SK-N-SH (cell line): ENCODE results near the gene NOX3. TPM values are rescaled to one million over a fixed set of nuclear protein-coding genes. Genes with fewer than 3 reads are reported as not detected.

Experiments used
- CTCF ChIA-PET: fragments of 300-600, 350-600 bp; formaldehyde crosslinking; extraction: SDS; loops from one replicate; lab custom pipeline; 2021; lab: Yijun Ruan, JAX
- POLR2A ChIA-PET: fragments of 350-600 bp; sonication (Branson Sonifier 250); formaldehyde crosslinking; extraction: SDS; loops from one replicate; lab custom pipeline; 2020; ENCODE audit warnings: antibody characterized with exemption, inconsistent platforms; lab: Yijun Ruan, JAX
- DNase-seq: peaks from one replicate; pipeline ENCODE4 v3.0.0; 2012
- H2AFZ ChIP-seq: fragments of 200-600 bp; sonication (generic); 2 replicates; pipeline ENCODE4 v1.8.1; 2016; ENCODE audit warnings: antibody characterized with exemption, mild to moderate bottlenecking, low read depth
- H3F3A ChIP-seq: fragments of 200-600 bp; sonication (generic); replicated peaks from 2 replicates; pipeline ENCODE3; 2016; ENCODE audit warnings: antibody characterized with exemption, mild to moderate bottlenecking; ENCODE audit not compliant: insufficient read depth
- H3K27ac ChIP-seq, 2 experiments: fragments of 200-500 bp in 1 of 2; fragments of 200-600 bp in 1 of 2; sonication (Bioruptor generic) in 1 of 2; sonication (generic), shearing (Covaris generic) in 1 of 2; 2 replicates each; pipeline versions ENCODE4 v1.5.1 to v1.6.1; 2014 to 2016; ENCODE audit warnings: low read depth in 2 of 2, inconsistent platforms in 1 of 2, low read length in 1 of 2, mild to moderate bottlenecking in 1 of 2, mixed read lengths in 1 of 2
- H3K27me3 ChIP-seq: fragments of 200-600 bp; sonication (generic), shearing (Covaris generic); 2 replicates; pipeline ENCODE4 v1.6.1; 2016; ENCODE audit warnings: mixed run types; ENCODE audit not compliant: insufficient read depth
- H3K36me3 ChIP-seq, 2 experiments: fragments of 200-500 bp in 1 of 2; fragments of 200-600 bp in 1 of 2; sonication (Bioruptor generic) in 1 of 2; sonication (generic) in 1 of 2; replicated peaks in 1 of 2; 2 replicates each; pipeline versions ENCODE3 to v1.5.1; 2014 to 2016; ENCODE audit warnings: low read length in 1 of 2, mild to moderate bottlenecking in 1 of 2; ENCODE audit not compliant: insufficient read depth in 2 of 2, control insufficient read depth in 1 of 2
- H3K4me1 ChIP-seq, 2 experiments: fragments of 200-500 bp in 1 of 2; fragments of 200-600 bp in 1 of 2; sonication (Bioruptor generic) in 1 of 2; sonication (generic), shearing (Covaris generic) in 1 of 2; 2 replicates each; pipeline versions ENCODE4 v1.5.1 to v1.6.1; 2014 to 2016; ENCODE audit warnings: low read depth in 1 of 2, low read length in 1 of 2, mixed run types in 1 of 2; ENCODE audit not compliant: insufficient read depth in 2 of 2, control insufficient read depth in 1 of 2
- H3K4me2 ChIP-seq: fragments of 200-600 bp; sonication (generic), shearing (Covaris generic); 2 replicates; pipeline ENCODE4 v1.6.1; 2017; ENCODE audit warnings: mixed run types
- H3K4me3 ChIP-seq, 2 experiments: fragments of 200-500 bp in 1 of 2; fragments of 200-600 bp in 1 of 2; sonication (Bioruptor generic) in 1 of 2; sonication (generic), shearing (Covaris generic) in 1 of 2; 2 replicates each; pipeline versions ENCODE4 v1.5.1 to v1.8.1; 2014 to 2016; ENCODE audit warnings: low read depth in 2 of 2, inconsistent platforms in 1 of 2, low read length in 1 of 2, mild to moderate bottlenecking in 1 of 2, mixed read lengths in 1 of 2, moderate library complexity in 1 of 2
- H3K79me2 ChIP-seq: fragments of 200-600 bp; sonication (generic); 2 replicates; pipeline ENCODE4 v1.8.1; 2017; ENCODE audit warnings: mild to moderate bottlenecking; ENCODE audit not compliant: insufficient read depth
- H3K9ac ChIP-seq: fragments of 200-600 bp; sonication (generic); 2 replicates; pipeline ENCODE4 v1.6.1; 2017; ENCODE audit warnings: mixed run types
- H3K9me2 ChIP-seq: fragments of 200-600 bp; sonication (generic); 2 replicates; pipeline ENCODE4 v1.6.1; 2017; ENCODE audit warnings: mixed run types
- H3K9me3 ChIP-seq: fragments of 200-600 bp; sonication (generic); 2 replicates; pipeline ENCODE4 v1.6.1; 2017; ENCODE audit warnings: mixed run types, mild to moderate bottlenecking, moderate library complexity
- H4K20me1 ChIP-seq: fragments of 200-600 bp; sonication (generic); 2 replicates; pipeline ENCODE4 v1.6.1; 2017; ENCODE audit warnings: mild to moderate bottlenecking, mixed run types; ENCODE audit not compliant: insufficient read depth
- CHD2 ChIP-seq: fragments of 150-350 bp; IDR thresholded peaks from 2 replicates; pipeline ENCODE4 v1.6.1; 2018; ENCODE audit warnings: low read length; ENCODE audit not compliant: partially characterized antibody
- EP300 ChIP-seq, 2 experiments: IDR thresholded peaks; 2 replicates each; pipeline versions ENCODE4 v1.4.0 to v1.6.1; 2012; ENCODE audit warnings: borderline replicate concordance in 1 of 2, low read depth in 1 of 2, low read length in 1 of 2
- EZH2phosphoT487 ChIP-seq: fragments of 200-600 bp; sonication (generic); IDR thresholded peaks from 2 replicates; pipeline ENCODE4 v1.6.1; 2017; ENCODE audit warnings: low read depth, mixed run types, mild to moderate bottlenecking, antibody characterized with exemption, moderate library complexity, borderline replicate concordance
- FOXJ3 ChIP-seq: sonication (generic); formaldehyde crosslinking; IDR thresholded peaks from 2 replicates; pipeline ENCODE4 v1.5.1; 2020; ENCODE audit warnings: mild to moderate bottlenecking, missing genetic modification reagents
- FOXM1 ChIP-seq: IDR thresholded peaks from 2 replicates; pipeline ENCODE4 v1.4.0; 2012; ENCODE audit warnings: low read depth, mild to moderate bottlenecking
- GABPA ChIP-seq: IDR thresholded peaks from 2 replicates; pipeline ENCODE4 v1.4.0; 2012; ENCODE audit warnings: low read depth, mild to moderate bottlenecking
- GATA2 ChIP-seq: sonication (generic); formaldehyde crosslinking; IDR thresholded peaks from 2 replicates; pipeline ENCODE4 v1.5.0; 2020; ENCODE audit warnings: mild to moderate bottlenecking, missing genetic modification reagents
- JUND ChIP-seq: IDR thresholded peaks from 2 replicates; pipeline ENCODE4 v1.4.0; 2012
- MAX ChIP-seq: IDR thresholded peaks from 2 replicates; pipeline ENCODE4 v1.4.0; 2012; ENCODE audit warnings: low read depth
- MXI1 ChIP-seq: IDR thresholded peaks from 2 replicates; pipeline ENCODE4 v1.6.1; 2012; ENCODE audit warnings: mild to moderate bottlenecking, low read depth, low read length, improper control_type of control experiment
- NRF1 ChIP-seq: IDR thresholded peaks from 2 replicates; pipeline ENCODE4 v1.6.1; 2012; ENCODE audit warnings: low read depth, mild to moderate bottlenecking, low read length
- PBX3 ChIP-seq: IDR thresholded peaks from 2 replicates; pipeline ENCODE4; 2012
- POLR2AphosphoS5 ChIP-seq: IDR thresholded peaks from 2 replicates; pipeline ENCODE4 v1.6.1; 2012; ENCODE audit warnings: low read depth, low read length
- RAD21 ChIP-seq: IDR thresholded peaks from 2 replicates; pipeline ENCODE4 v1.6.1; 2012; ENCODE audit warnings: mild to moderate bottlenecking, low read length
- RCOR1 ChIP-seq: fragments of 150-350 bp; IDR thresholded peaks from 2 replicates; pipeline ENCODE4 v1.6.1; 2017; ENCODE audit warnings: antibody characterized with exemption, low read length
- REST ChIP-seq: IDR thresholded peaks from 2 replicates; pipeline ENCODE4 v1.6.1; 2012; ENCODE audit warnings: mild to moderate bottlenecking, low read depth, low read length, moderate library complexity
- RFX5 ChIP-seq: IDR thresholded peaks from 2 replicates; pipeline ENCODE4 v1.6.1; 2012; ENCODE audit warnings: mild to moderate bottlenecking, improper control_type of control experiment, low read length
- RXRA ChIP-seq: IDR thresholded peaks from 2 replicates; pipeline ENCODE4 v1.4.0; 2012; ENCODE audit warnings: low read depth, mild to moderate bottlenecking, borderline replicate concordance
- SIN3A ChIP-seq: IDR thresholded peaks from 2 replicates; pipeline ENCODE4 v1.6.1; 2012; ENCODE audit warnings: low read depth, mild to moderate bottlenecking, low read length, moderate library complexity, borderline replicate concordance
- SMC3 ChIP-seq: IDR thresholded peaks from 2 replicates; pipeline ENCODE4 v1.6.1; 2012; ENCODE audit warnings: low read depth, low read length, improper control_type of control experiment
- TAF1 ChIP-seq: IDR thresholded peaks from 2 replicates; pipeline ENCODE4 v1.6.1; 2012; ENCODE audit warnings: low read depth, mild to moderate bottlenecking, low read length, moderate library complexity, borderline replicate concordance
- TCF12 ChIP-seq: IDR thresholded peaks from 2 replicates; pipeline ENCODE4 v1.4.0; 2012
- TEAD4 ChIP-seq: IDR thresholded peaks from 2 replicates; pipeline ENCODE4 v1.4.0; 2012; ENCODE audit warnings: mild to moderate bottlenecking, borderline replicate concordance; ENCODE audit not compliant: insufficient read depth
- USF1 ChIP-seq: IDR thresholded peaks from 2 replicates; pipeline ENCODE4 v1.4.0; 2012; ENCODE audit warnings: low read depth, borderline replicate concordance
- YY1 ChIP-seq: IDR thresholded peaks from 2 replicates; pipeline ENCODE4 v1.4.0; 2012; ENCODE audit warnings: low read depth, mild to moderate bottlenecking
- ZBTB33 ChIP-seq: IDR thresholded peaks from 2 replicates; pipeline ENCODE4 v1.4.0; 2012; ENCODE audit warnings: low read depth, borderline replicate concordance
- WGBS: methylation state at CpG from one replicate; pipeline ENCODE4 v1.1.6; 2017; ENCODE audit warnings: low lambda C conversion rate; 5-methylcytosine and 5-hydroxymethylcytosine counted together
- polyA plus RNA-seq, 3 experiments: library from polyadenylated mRNA; depleted of rRNA; stranded (reverse); fragments of >200 nt; gene quantifications; 2 replicates each; pipeline ENCODE4 v1.2.3, GENCODE V29; 2012

NOX3 gene
- polyA plus RNA-seq, 1 of the 3 experiments (the other 2 are of a cell fraction): 0.02 TPM

GRCh38 chr6:155449450-155450239 lies 6.0 kb downstream of the NOX3 start:
- peaks cover 8 to 27% of the 10 kb centered on the region in 2 experiments; a peak in 3 of 4 replicates for H3K4me1 ChIP-seq
- H4K20me1 ChIP-seq: no peaks in the 10 kb centered on the region
- H3K9ac ChIP-seq: no peak overlapping the region
- peak; percentile 36 for DNase-seq
- no peak overlapping the region; a peak in 1 of 4 replicates for H3K4me3 ChIP-seq
- no peaks in the 10 kb centered on the region for H3K36me3 ChIP-seq
- H3K27me3 ChIP-seq: no peaks in the 10 kb centered on the region
- POLR2A ChIA-PET: interaction anchor here (1.2 to 1.9 kb wide), 2 partner anchors 12 to 46 kb away, joined by 4 to 8 read pairs; no protein-coding TSS in a partner anchor
- peak overlapping the region in 1 of 2 experiments; percentile 93; a peak in 2 of 4 replicates for H3K27ac ChIP-seq
- no peaks in the 10 kb centered on the region for H3K9me3 ChIP-seq
- no peak overlapping the region for H3K4me2 ChIP-seq
- CTCF ChIA-PET: interaction anchor here (1.2 to 2.6 kb wide), 4 partner anchors 12 to 122 kb away, joined by 3 to 10 read pairs (median 4); no protein-coding TSS in a partner anchor
- peak overlapping the region; percentile 79; the same call in 1 of the 2 replicates for H2AFZ ChIP-seq
- no peaks in the 10 kb centered on the region for H3K9me2 ChIP-seq
- H3F3A ChIP-seq: no peaks in the 10 kb centered on the region
- WGBS: 70% methylated on average over 14 of the region's 14 CpGs
- no peaks in the 10 kb centered on the region for H3K79me2 ChIP-seq
- TF ChIP-seq SMC3 (no peak), RFX5 (no peak), EP300 (IDR thresholded peaks at IDR 0.05; ENCODE audit: borderline replicate concordance in 1 of 2, low read depth in 1 of 2, low read length in 1 of 2) (peak in 1 of 2 experiments; percentile 45; a peak in 1 of 4 replicates), USF1 (no peak), MAX (no peak), YY1 (no peak), ZBTB33 (no peak), FOXM1 (no peak), RCOR1 (peak; percentile 10; the same call in 1 of the 2 replicates), PBX3 (no peak), SIN3A (no peak), TEAD4 (no peak), RAD21 (no peak), JUND (no peak), TAF1 (no peak), NRF1 (no peak), TCF12 (peak; percentile 20; the same call in 1 of the 2 replicates), CHD2 (no peak), GATA2 (CRISPR knock-in tag) (peak; percentile 73), POLR2AphosphoS5 (no peak), GABPA (no peak), RXRA (no peak), REST (no peak), MXI1 (no peak), EZH2phosphoT487 (no peak), FOXJ3 (CRISPR knock-in tag) (no peak)
